ENCODE results near the gene TSHZ1. TPM values are rescaled to one million over a fixed set of nuclear protein-coding genes. Genes with fewer than 3 reads are reported as not detected.
A peak's percentile ranks its signal among the peaks of the same experiment; 100 is the strongest.

The TSHZ1 gene
- total and polyA plus RNA-seq, 4 donors: 17.1 to 76.0 (median 46.0) TPM

GRCh38 chr18:75211953-75212750 is 1.6 kb downstream of the TSHZ1 start:
- Histone ChIP-seq H3K4me1 (ENCODE audit: control insufficient read depth, insufficient read depth, low read length) (peaks cover 14% of the 10 kb centered on the region), H3K4me3 (ENCODE audit: low read depth, low read length) (peak overlapping the region; percentile 72), H3K36me3 (ENCODE audit: control insufficient read depth, insufficient read depth, low read length) (no peaks in the 10 kb centered on the region), H3K27me3 (ENCODE audit: control insufficient read depth, insufficient read depth, low read length) (no peaks in the 10 kb centered on the region), H3K9me3 (ENCODE audit: control insufficient read depth, insufficient read depth, low read length) (no peaks in the 10 kb centered on the region), H3K27ac (ENCODE audit: low read depth, low read length) (peak overlapping the region; percentile 65)
- WGBS (ENCODE audit: insufficient coverage): under 1% methylated on average over 36 of the region's 38 CpGs
- DNase-seq (ENCODE audit: low read depth in 4 of 6, low spot score in 6 of 6): peak in 3 of 6 donors; percentile 38 to 78 (median 66)

GRCh38 chr18:75212751-75213090 is 2.1 kb downstream of the TSHZ1 start:
- Histone ChIP-seq H3K4me3 (ENCODE audit: low read depth, low read length) (peak overlapping the region; percentile 72), H3K9me3 (ENCODE audit: control insufficient read depth, insufficient read depth, low read length) (no peaks in the 10 kb centered on the region), H3K4me1 (ENCODE audit: control insufficient read depth, insufficient read depth, low read length) (peaks cover 14% of the 10 kb centered on the region), H3K27ac (ENCODE audit: low read depth, low read length) (peak overlapping the region; percentile 65), H3K27me3 (ENCODE audit: control insufficient read depth, insufficient read depth, low read length) (no peaks in the 10 kb centered on the region), H3K36me3 (ENCODE audit: control insufficient read depth, insufficient read depth, low read length) (no peaks in the 10 kb centered on the region)
- peak in 1 of 6 donors; percentile 35 for DNase-seq (ENCODE audit: low read depth in 4 of 6, low spot score in 6 of 6)
- 6% methylated on average over 3 of the region's 5 CpGs for WGBS (ENCODE audit: insufficient coverage)

GRCh38 chr18:75213611-75214331 is 3.2 kb downstream of the TSHZ1 start:
- Histone ChIP-seq H3K4me3 (ENCODE audit: low read depth, low read length) (peak overlapping the region; percentile 72), H3K4me1 (ENCODE audit: control insufficient read depth, insufficient read depth, low read length) (peaks cover 14% of the 10 kb centered on the region), H3K27ac (ENCODE audit: low read depth, low read length) (peak overlapping the region; percentile 65), H3K27me3 (ENCODE audit: control insufficient read depth, insufficient read depth, low read length) (no peaks in the 10 kb centered on the region), H3K9me3 (ENCODE audit: control insufficient read depth, insufficient read depth, low read length) (no peaks in the 10 kb centered on the region), H3K36me3 (ENCODE audit: control insufficient read depth, insufficient read depth, low read length) (no peaks in the 10 kb centered on the region)
- DNase-seq (ENCODE audit: low read depth in 4 of 6, low spot score in 6 of 6): peak in 3 of 6 donors; percentile 22 to 69 (median 26)
- WGBS (ENCODE audit: insufficient coverage): no CpG with 5 or more reads among the region's 5 CpGs

- no CpG with 5 or more reads among the region's 5 CpGs for WGBS (ENCODE audit: insufficient coverage)
- Histone ChIP-seq H3K4me3 (ENCODE audit: low read depth, low read length) (peak overlapping the region; percentile 72), H3K9me3 (ENCODE audit: control insufficient read depth, insufficient read depth, low read length) (no peaks in the 10 kb centered on the region), H3K36me3 (ENCODE audit: control insufficient read depth, insufficient read depth, low read length) (no peaks in the 10 kb centered on the region), H3K4me1 (ENCODE audit: control insufficient read depth, insufficient read depth, low read length) (peaks cover 14% of the 10 kb centered on the region), H3K27ac (ENCODE audit: low read depth, low read length) (peak overlapping the region; percentile 65), H3K27me3 (ENCODE audit: control insufficient read depth, insufficient read depth, low read length) (no peaks in the 10 kb centered on the region)
- DNase-seq (ENCODE audit: low read depth in 4 of 6, low spot score in 6 of 6): peak in 2 of 6 donors; percentile 29 to 66
Observed at GRCh38 chr18:75214332-75214690, 3.7 kb downstream of the TSHZ1 start.

GRCh38 chr18:75214766-75215510 is 4.3 kb downstream of the TSHZ1 start:
- no peaks in the 10 kb centered on the region for H3K36me3 ChIP-seq (ENCODE audit: control insufficient read depth, insufficient read depth, low read length)
- H3K27ac ChIP-seq (ENCODE audit: low read depth, low read length): peak overlapping the region; percentile 65
- peak overlapping the region; percentile 72 for H3K4me3 ChIP-seq (ENCODE audit: low read depth, low read length)
- WGBS (ENCODE audit: insufficient coverage): 28% methylated on average over 8 of the region's 12 CpGs
- H3K4me1 ChIP-seq (ENCODE audit: control insufficient read depth, insufficient read depth, low read length): peaks cover 14% of the 10 kb centered on the region
- H3K27me3 ChIP-seq (ENCODE audit: control insufficient read depth, insufficient read depth, low read length): no peaks in the 10 kb centered on the region
- peak in 2 of 6 donors; percentile 29 to 74 for DNase-seq (ENCODE audit: low read depth in 4 of 6, low spot score in 6 of 6)
- no peaks in the 10 kb centered on the region for H3K9me3 ChIP-seq (ENCODE audit: control insufficient read depth, insufficient read depth, low read length)

GRCh38 chr18:75215663-75216062 is 5.1 kb downstream of the TSHZ1 start:
- Histone ChIP-seq H3K4me3 (ENCODE audit: low read depth, low read length) (no peak overlapping the region), H3K4me1 (ENCODE audit: control insufficient read depth, insufficient read depth, low read length) (peaks cover 14% of the 10 kb centered on the region), H3K9me3 (ENCODE audit: control insufficient read depth, insufficient read depth, low read length) (no peaks in the 10 kb centered on the region), H3K36me3 (ENCODE audit: control insufficient read depth, insufficient read depth, low read length) (no peaks in the 10 kb centered on the region), H3K27me3 (ENCODE audit: control insufficient read depth, insufficient read depth, low read length) (no peaks in the 10 kb centered on the region), H3K27ac (ENCODE audit: low read depth, low read length) (peak overlapping the region; percentile 65)
- 17% methylated on average over 1 of the region's 4 CpGs for WGBS (ENCODE audit: insufficient coverage)
- DNase-seq (ENCODE audit: low read depth in 4 of 6, low spot score in 6 of 6): peak in 1 of 6 donors; percentile 81

GRCh38 chr18:75216212-75216910 is 5.8 kb downstream of the TSHZ1 start:
- Histone ChIP-seq H3K36me3 (ENCODE audit: control insufficient read depth, insufficient read depth, low read length) (no peaks in the 10 kb centered on the region), H3K4me1 (ENCODE audit: control insufficient read depth, insufficient read depth, low read length) (peaks cover 14% of the 10 kb centered on the region), H3K27ac (ENCODE audit: low read depth, low read length) (peak overlapping the region; percentile 65), H3K4me3 (ENCODE audit: low read depth, low read length) (no peak overlapping the region), H3K27me3 (ENCODE audit: control insufficient read depth, insufficient read depth, low read length) (no peaks in the 10 kb centered on the region), H3K9me3 (ENCODE audit: control insufficient read depth, insufficient read depth, low read length) (no peaks in the 10 kb centered on the region)
- peak in 2 of 6 donors; percentile 22 to 61 for DNase-seq (ENCODE audit: low read depth in 4 of 6, low spot score in 6 of 6)
- WGBS (ENCODE audit: insufficient coverage): 32% methylated on average over 5 of the region's 7 CpGs

- H3K36me3 ChIP-seq (ENCODE audit: control insufficient read depth, insufficient read depth, low read length): no peaks in the 10 kb centered on the region
- H3K9me3 ChIP-seq (ENCODE audit: control insufficient read depth, insufficient read depth, low read length): no peaks in the 10 kb centered on the region
- H3K27me3 ChIP-seq (ENCODE audit: control insufficient read depth, insufficient read depth, low read length): no peaks in the 10 kb centered on the region
- peaks cover 14% of the 10 kb centered on the region for H3K4me1 ChIP-seq (ENCODE audit: control insufficient read depth, insufficient read depth, low read length)
- peak overlapping the region; percentile 65 for H3K27ac ChIP-seq (ENCODE audit: low read depth, low read length)
- DNase-seq (ENCODE audit: low read depth in 4 of 6, low spot score in 6 of 6): peak in 3 of 6 donors; percentile 19 to 62 (median 23)
- no peak overlapping the region for H3K4me3 ChIP-seq (ENCODE audit: low read depth, low read length)
- 56% methylated on average over 3 of the region's 10 CpGs for WGBS (ENCODE audit: insufficient coverage)
Observed at GRCh38 chr18:75216911-75217689, 6.5 kb downstream of the TSHZ1 start.
